NT2/D1 (cell line): ENCODE data around the gene LSM14B.

Source experiments
- SUZ12 ChIP-seq: IDR thresholded peaks from 2 replicates; pipeline ENCODE4 v1.6.1; 2011; ENCODE audit not compliant: insufficient read length, insufficient read depth; ENCODE audit errors: extremely low read depth
- YY1 ChIP-seq: IDR thresholded peaks from 2 replicates; pipeline ENCODE4 v1.6.1; 2011; ENCODE audit not compliant: insufficient read length, insufficient read depth

- TF ChIP-seq YY1 = no peak
- no peak for TF ChIP-seq SUZ12
These were observed 10.1 kb downstream of the LSM14B start for GRCh38 chr20:62132421-62132820.
